ENCODE data around the gene ACSM5. TPM values are rescaled to one million over a fixed set of nuclear protein-coding genes. Genes with fewer than 3 reads are reported as not detected.
A peak's percentile ranks its signal among the peaks of the same experiment; 100 is the strongest.

The ACSM5 gene
- total RNA-seq, 4 donors from 2014 or later: 5.6 to 9.6 (median 8.0) TPM

GRCh38 chr16:20383106-20384029, 26.0 kb upstream of the ACSM5 start:
- no peaks in the 10 kb centered on the region for H3K27me3 ChIP-seq
- H3K9me3 ChIP-seq: no peaks in the 10 kb centered on the region
- H3K4me1 ChIP-seq: no peaks in the 10 kb centered on the region
- intact Hi-C loops (cut with DNase I): loop anchor here (10.0 kb wide), 1 partner anchor 479 kb away; no protein-coding TSS in a partner anchor
- H3K27ac ChIP-seq: no peak overlapping the region
- no peak for TF ChIP-seq POLR2A (IDR thresholded peaks at IDR 0.05)
- TF ChIP-seq, protein P1, sequence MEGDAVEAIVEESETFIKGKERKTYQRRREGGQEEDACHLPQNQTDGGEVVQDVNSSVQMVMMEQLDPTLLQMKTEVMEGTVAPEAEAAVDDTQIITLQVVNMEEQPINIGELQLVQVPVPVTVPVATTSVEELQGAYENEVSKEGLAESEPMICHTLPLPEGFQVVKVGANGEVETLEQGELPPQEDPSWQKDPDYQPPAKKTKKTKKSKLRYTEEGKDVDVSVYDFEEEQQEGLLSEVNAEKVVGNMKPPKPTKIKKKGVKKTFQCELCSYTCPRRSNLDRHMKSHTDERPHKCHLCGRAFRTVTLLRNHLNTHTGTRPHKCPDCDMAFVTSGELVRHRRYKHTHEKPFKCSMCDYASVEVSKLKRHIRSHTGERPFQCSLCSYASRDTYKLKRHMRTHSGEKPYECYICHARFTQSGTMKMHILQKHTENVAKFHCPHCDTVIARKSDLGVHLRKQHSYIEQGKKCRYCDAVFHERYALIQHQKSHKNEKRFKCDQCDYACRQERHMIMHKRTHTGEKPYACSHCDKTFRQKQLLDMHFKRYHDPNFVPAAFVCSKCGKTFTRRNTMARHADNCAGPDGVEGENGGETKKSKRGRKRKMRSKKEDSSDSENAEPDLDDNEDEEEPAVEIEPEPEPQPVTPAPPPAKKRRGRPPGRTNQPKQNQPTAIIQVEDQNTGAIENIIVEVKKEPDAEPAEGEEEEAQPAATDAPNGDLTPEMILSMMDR (IDR thresholded peaks at IDR 0.05): peak; percentile 58 to 81 (median 64)
- WGBS, 2 donors: 28 to 29% methylated on average over 11 of the region's 11 CpGs
- H3K36me3 ChIP-seq: no peaks in the 10 kb centered on the region
- peak; percentile 54 to 60 for DNase-seq
- no peak overlapping the region for H3K4me3 ChIP-seq (replicated peaks in 1 of 3)

DNA sequence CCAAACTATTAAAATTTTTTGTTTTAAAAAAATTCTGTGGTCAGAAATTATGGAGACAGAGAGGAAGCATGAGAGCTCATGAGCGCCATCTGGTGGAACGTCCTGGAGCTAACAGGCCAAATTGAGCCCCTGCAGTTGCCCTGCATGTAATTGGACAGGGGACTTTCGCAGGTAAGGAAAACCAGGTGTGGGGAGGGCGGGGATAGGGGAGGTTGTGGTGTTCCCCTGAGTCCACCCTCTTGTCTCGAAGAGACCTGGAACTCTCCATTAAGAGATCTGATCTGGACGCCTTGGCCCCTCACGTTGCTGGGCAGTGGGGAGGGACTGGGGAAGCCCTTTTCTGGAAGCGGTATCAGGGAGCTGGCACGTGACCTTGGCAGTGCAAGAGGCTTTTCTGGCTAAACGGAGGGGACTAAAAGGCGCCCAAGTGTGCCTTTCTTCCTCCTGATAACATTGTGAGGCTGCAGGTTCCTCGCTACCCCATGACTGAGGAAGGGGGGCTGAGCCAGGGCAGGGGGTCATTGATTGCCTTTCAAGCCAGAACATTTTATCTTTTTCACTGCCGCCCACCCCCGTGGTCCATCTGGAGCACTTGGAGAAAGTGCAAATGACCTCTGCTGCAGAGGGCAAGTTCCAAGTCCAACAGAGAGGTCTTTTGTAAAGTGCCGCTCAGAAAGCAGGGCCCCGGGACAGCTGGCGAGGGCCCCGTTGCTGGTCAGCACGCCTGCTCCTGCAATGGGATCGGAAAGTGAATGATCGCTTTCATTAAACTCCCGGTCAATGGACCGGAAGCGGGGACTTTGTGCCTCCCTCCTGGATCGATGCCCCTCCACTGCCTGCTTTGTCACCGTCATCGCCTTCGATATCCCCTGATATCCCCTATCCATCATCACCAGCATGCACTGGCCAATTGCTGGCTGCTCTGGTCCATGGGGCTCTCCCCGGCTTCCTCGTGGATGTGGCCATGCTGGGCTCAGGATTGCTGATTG, 23.2 kb upstream of the ACSM5 start:
- 26 to 38% methylated on average over 29 to 30 of the region's 30 CpGs for WGBS, 2 donors
- H3K27me3 ChIP-seq: no peaks in the 10 kb centered on the region
- no peak overlapping the region for H3K27ac ChIP-seq
- no peaks in the 10 kb centered on the region for H3K9me3 ChIP-seq
- no peak for TF ChIP-seq POLR2A (IDR thresholded peaks at IDR 0.05)
- TF ChIP-seq, protein P1 (IDR thresholded peaks at IDR 0.05): peak; percentile 47 to 91 (median 54)
- intact Hi-C loops (cut with DNase I): loop anchor here (10.0 kb wide), 1 partner anchor 481 kb away; no protein-coding TSS in a partner anchor
- peak; percentile 60 to 75 for DNase-seq
- no peak overlapping the region for H3K4me3 ChIP-seq (replicated peaks in 1 of 3)
- no peaks in the 10 kb centered on the region for H3K36me3 ChIP-seq
- no peaks in the 10 kb centered on the region for H3K4me1 ChIP-seq

DNA sequence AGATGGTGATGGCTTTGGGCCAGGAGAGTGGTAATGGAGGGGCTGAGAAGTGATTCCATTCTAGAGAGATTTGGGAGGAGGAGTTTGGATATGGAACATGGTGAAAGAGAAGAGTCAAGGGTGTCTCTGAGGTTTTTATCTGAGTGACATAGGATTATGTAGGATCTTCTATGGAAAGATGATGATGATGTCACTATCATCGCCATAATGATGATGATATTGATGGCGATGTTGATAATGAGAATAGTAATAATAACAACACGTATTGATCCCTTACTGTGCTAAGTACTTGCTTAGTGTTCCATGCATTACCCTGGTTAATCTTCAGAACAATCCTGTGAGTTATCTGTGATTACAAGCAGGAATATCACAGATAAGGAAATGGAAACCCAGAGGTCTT, 21.4 kb upstream of the ACSM5 start:
- DNase-seq: no peak
- no peak overlapping the region for H3K4me3 ChIP-seq (replicated peaks in 1 of 3)
- WGBS, 2 donors: 93 to 96% methylated on average over 3 of the region's 3 CpGs
- H3K36me3 ChIP-seq: no peaks in the 10 kb centered on the region
- intact Hi-C loops (cut with DNase I): loop anchor here (10.0 kb wide), 1 partner anchor 483 kb away; no protein-coding TSS in a partner anchor
- no peaks in the 10 kb centered on the region for H3K4me1 ChIP-seq
- no peak for TF ChIP-seq POLR2A (IDR thresholded peaks at IDR 0.05)
- H3K27me3 ChIP-seq: no peaks in the 10 kb centered on the region
- H3K27ac ChIP-seq: no peak overlapping the region
- no peaks in the 10 kb centered on the region for H3K9me3 ChIP-seq

GRCh38 chr16:20388854-20389253, 20.5 kb upstream of the ACSM5 start:
- H3K4me1 ChIP-seq: no peaks in the 10 kb centered on the region
- DNase-seq: no peak
- H3K36me3 ChIP-seq: no peaks in the 10 kb centered on the region
- 38 to 67% methylated on average over 1 of the region's 1 CpG for WGBS, 2 donors
- no peaks in the 10 kb centered on the region for H3K27me3 ChIP-seq
- no peaks in the 10 kb centered on the region for H3K9me3 ChIP-seq
- intact Hi-C loops (cut with DNase I): loop anchor here (10.0 kb wide), 1 partner anchor 484 kb away; no protein-coding TSS in a partner anchor
- H3K4me3 ChIP-seq (replicated peaks in 1 of 3): no peak overlapping the region
- no peak overlapping the region for H3K27ac ChIP-seq
- TF ChIP-seq POLR2A (IDR thresholded peaks at IDR 0.05): no peak
- TF ChIP-seq, protein P1 (IDR thresholded peaks at IDR 0.05): no peak

GRCh38 chr16:20391045-20391444, 18.3 kb upstream of the ACSM5 start:
- no peak overlapping the region for H3K4me3 ChIP-seq (replicated peaks in 1 of 3)
- DNase-seq: no peak
- no peaks in the 10 kb centered on the region for H3K4me1 ChIP-seq
- no peaks in the 10 kb centered on the region for H3K9me3 ChIP-seq
- no peaks in the 10 kb centered on the region for H3K27me3 ChIP-seq
- TF ChIP-seq, protein P1 (IDR thresholded peaks at IDR 0.05): no peak
- TF ChIP-seq POLR2A (IDR thresholded peaks at IDR 0.05): no peak
- no peaks in the 10 kb centered on the region for H3K36me3 ChIP-seq
- intact Hi-C loops (cut with DNase I): no loop called here
- no peak overlapping the region for H3K27ac ChIP-seq
- 93 to 97% methylated on average over 5 of the region's 5 CpGs for WGBS, 2 donors
